Gastrocnemius medialis (tissue), 4 donors: ENCODE data around the gene POU2F2. TPM values are rescaled to one million over a fixed set of nuclear protein-coding genes. Genes with fewer than 3 reads are reported as not detected.

Experiments used
- ATAC-seq, 2 donors: fragments of 150-250 bp; one replicate each; pipeline ENCODE4 v1.9.1; 2016
- DNase-seq, 2 donors: peaks; one replicate each; pipeline ENCODE4 v3.0.0-alpha.2; 2019
- H3K27ac ChIP-seq, 4 donors: fragments of 200-600 bp; sonication (generic); 1 replicate in 1 of 4; 2 replicates in 3 of 4; pipeline ENCODE4 v1.5.1; 2016 to 2018; ENCODE audit warnings: mild to moderate bottlenecking in 2 of 4, moderate library complexity in 1 of 4
- H3K27me3 ChIP-seq, 3 donors: fragments of 200-600 bp; sonication (generic) in 2 of 3; 1 replicate in 1 of 3; 2 replicates in 2 of 3; pipeline versions ENCODE4 v1.5.1 to v1.6.0; 2016 to 2019; ENCODE audit warnings: mild to moderate bottlenecking in 1 of 3, moderate library complexity in 1 of 3
- H3K36me3 ChIP-seq, 2 donors: fragments of 200-600 bp; sonication (generic) in 1 of 2; one replicate each; pipeline ENCODE4 v1.5.1; 2017 to 2018
- H3K4me1 ChIP-seq, 2 donors: fragments of 200-600 bp; sonication (generic) in 1 of 2; one replicate each; pipeline ENCODE4 v1.5.1; 2016 to 2017; ENCODE audit warnings: mild to moderate bottlenecking in 2 of 2
- H3K4me3 ChIP-seq, 4 donors: fragments of 200-600 bp; sonication (generic) in 3 of 4; 1 replicate in 1 of 4; 2 replicates in 3 of 4; pipeline ENCODE4 v1.5.1; 2016 to 2019; ENCODE audit warnings: mild to moderate bottlenecking in 2 of 4
- H3K9me3 ChIP-seq, 3 donors: fragments of 200-600 bp; sonication (generic) in 2 of 3; 1 replicate in 1 of 3; 2 replicates in 2 of 3; pipeline ENCODE4 v1.5.1; 2016 to 2019
- CTCF ChIP-seq, 5 experiments: fragments of 450-650 bp in 3 of 5; fragments of 200-600 bp in 2 of 5; sonication (generic) in 2 of 5; IDR thresholded peaks in 4 of 5; conservative IDR thresholded peaks in 1 of 5; 1 replicate in 4 of 5; 2 replicates in 1 of 5; pipeline ENCODE4 v1.5.1; 2016 to 2019; ENCODE audit warnings: antibody characterized with exemption in 5 of 5, mild to moderate bottlenecking in 3 of 5, moderate library complexity in 3 of 5
- POLR2A ChIP-seq, 2 donors: fragments of 450-650 bp; IDR thresholded peaks; one replicate each; pipeline ENCODE4 v1.6.1; 2017; ENCODE audit warnings: antibody characterized with exemption in 2 of 2, mild to moderate bottlenecking in 2 of 2, moderate library complexity in 2 of 2
- in situ Hi-C, 4 donors: fragments of 200-750 bp; cut with MboI; loops; one replicate each; pipeline versions ENCODE4 v1.15.0 to v1.8.0; 2017; ENCODE audit warnings: low sequenced_read_pairs in 4 of 4
- intact Hi-C: fragments of 100-400 bp; cut with DNase I; formaldehyde crosslinking; loops from one replicate; pipeline ENCODE4 v1.15.1; 2023; ENCODE audit warnings: low total_unique reads
- total RNA-seq, 4 donors: library from RNA; depleted of rRNA; stranded (reverse); fragments of >200 nt; gene quantifications; one replicate each; pipeline versions ENCODE4 v1.1.0 to v1.2.3, GENCODE V29; 2016

Gene POU2F2
- total RNA-seq, 4 donors from 2014 or later: 0.26 to 1.7 (median 1.6) TPM; not detected in 1

- intact Hi-C loops: no loop called here
- H3K4me1 ChIP-seq: peaks cover 7 to 9% of the 10 kb centered on the region in 2 donors
- in situ Hi-C loops: no loop called here
- DNase-seq: no peak
- H3K9me3 ChIP-seq: no peaks in the 10 kb centered on the region
- H3K27ac ChIP-seq: no peak overlapping the region
- peaks cover 37 to 51% (median 46%) of the 10 kb centered on the region in 3 donors for H3K27me3 ChIP-seq
- no peak for TF ChIP-seq CTCF (IDR thresholded peaks at IDR 0.05 in 4 of 5, conservative IDR thresholded peaks at IDR 0.05 in 1 of 5)
- no peak for TF ChIP-seq POLR2A (IDR thresholded peaks at IDR 0.05)
- no peak overlapping the region for H3K4me3 ChIP-seq
- no peaks in the 10 kb centered on the region for H3K36me3 ChIP-seq
- no peak for ATAC-seq
Observed at GRCh38 chr19:42173695-42174094, 41.4 kb upstream of the POU2F2 start.

GRCh38 chr19:42172261-42172660 is 40.0 kb upstream of the POU2F2 start:
- in situ Hi-C loops (no loop called here), intact Hi-C loops (no loop called here)
- TF ChIP-seq POLR2A (IDR thresholded peaks at IDR 0.05) (no peak), CTCF (IDR thresholded peaks at IDR 0.05 in 4 of 5, conservative IDR thresholded peaks at IDR 0.05 in 1 of 5) (no peak)
- Histone ChIP-seq H3K36me3 (no peaks in the 10 kb centered on the region), H3K9me3 (no peaks in the 10 kb centered on the region), H3K4me1 (peaks cover 7 to 9% of the 10 kb centered on the region in 2 donors), H3K27me3 (peaks cover 22 to 37% (median 31%) of the 10 kb centered on the region in 3 donors), H3K27ac (no peak overlapping the region), H3K4me3 (no peak overlapping the region)
- DNase-seq (no peak), ATAC-seq (no peak)

- H3K27ac ChIP-seq: no peak overlapping the region
- TF ChIP-seq CTCF (IDR thresholded peaks at IDR 0.05 in 4 of 5, conservative IDR thresholded peaks at IDR 0.05 in 1 of 5): no peak
- TF ChIP-seq POLR2A (IDR thresholded peaks at IDR 0.05): no peak
- in situ Hi-C loops (no loop called here), intact Hi-C loops (no loop called here)
- no peaks in the 10 kb centered on the region for H3K9me3 ChIP-seq
- H3K27me3 ChIP-seq: peaks cover 13 to 27% (median 22%) of the 10 kb centered on the region in 3 donors
- H3K4me3 ChIP-seq: no peak overlapping the region
- DNase-seq (no peak), ATAC-seq (no peak)
- no peaks in the 10 kb centered on the region for H3K36me3 ChIP-seq
- peaks cover under 1 to 1% of the 10 kb centered on the region in 2 donors for H3K4me1 ChIP-seq
Observed at GRCh38 chr19:42170715-42171114, 38.5 kb upstream of the POU2F2 start.

GRCh38 chr19:42169486-42170413 is 37.5 kb upstream of the POU2F2 start:
- intact Hi-C loops (no loop called here), in situ Hi-C loops (no loop called here)
- no peak overlapping the region for H3K27ac ChIP-seq
- peaks cover 4 to 17% (median 12%) of the 10 kb centered on the region in 3 donors for H3K27me3 ChIP-seq
- ATAC-seq (no peak), DNase-seq (no peak)
- no peaks in the 10 kb centered on the region for H3K4me1 ChIP-seq
- no peaks in the 10 kb centered on the region for H3K36me3 ChIP-seq
- no peak overlapping the region for H3K4me3 ChIP-seq
- no peaks in the 10 kb centered on the region for H3K9me3 ChIP-seq
- TF ChIP-seq POLR2A (IDR thresholded peaks at IDR 0.05) (no peak), CTCF (IDR thresholded peaks at IDR 0.05 in 4 of 5, conservative IDR thresholded peaks at IDR 0.05 in 1 of 5) (no peak)
